Transverse colon (tissue), 3 donors: ENCODE results near the gene SPEN.

Experiments
- EP300 ChIP-seq: sonication (generic); formaldehyde crosslinking; IDR thresholded peaks from one replicate; pipeline ENCODE4 v1.6.1; 2017; ENCODE audit warnings: antibody characterized with exemption, low read depth
- POLR2A ChIP-seq: fragments of 450-650 bp; IDR thresholded peaks from one replicate; pipeline ENCODE4 v1.6.1; 2016; ENCODE audit warnings: antibody characterized with exemption, mild to moderate bottlenecking, moderate library complexity
- TF ChIP-seq, protein P1 (sequence below), 5 experiments: fragments of 200-600 bp in 3 of 5; fragments of 450-650 bp in 2 of 5; sonication (generic) in 3 of 5; IDR thresholded peaks; 1 replicate in 2 of 5; 2 replicates in 3 of 5; pipeline ENCODE4 v1.5.1; 2016 to 2017; ENCODE audit warnings: antibody characterized with exemption in 5 of 5, inconsistent platforms in 3 of 5, mild to moderate bottlenecking in 2 of 5, moderate library complexity in 1 of 5

DNA sequence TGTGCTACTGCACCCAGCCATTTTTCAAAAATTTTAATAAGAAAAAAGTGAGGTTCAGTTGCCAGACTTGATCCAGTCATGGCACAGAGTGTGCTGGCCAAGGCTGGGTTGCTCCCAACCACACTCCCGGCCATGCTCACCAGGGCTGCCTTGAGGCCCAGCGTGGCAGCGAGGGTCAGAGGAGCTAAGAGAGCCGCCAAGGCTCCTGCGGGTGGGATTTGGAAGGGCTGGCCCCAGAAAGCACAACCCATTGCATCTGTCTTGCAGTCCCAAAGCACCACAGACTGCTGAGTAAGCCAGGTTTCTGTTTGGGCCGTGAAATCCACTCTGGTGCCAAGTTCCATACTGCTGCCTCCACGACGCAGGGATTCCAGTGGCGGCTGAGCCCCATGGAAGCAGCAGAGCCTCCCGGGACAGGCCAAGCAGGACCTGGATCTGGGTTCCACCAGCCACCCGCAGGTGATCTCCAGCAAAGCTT is 105.8 kb downstream of the SPEN start:
- TF ChIP-seq, protein P1, sequence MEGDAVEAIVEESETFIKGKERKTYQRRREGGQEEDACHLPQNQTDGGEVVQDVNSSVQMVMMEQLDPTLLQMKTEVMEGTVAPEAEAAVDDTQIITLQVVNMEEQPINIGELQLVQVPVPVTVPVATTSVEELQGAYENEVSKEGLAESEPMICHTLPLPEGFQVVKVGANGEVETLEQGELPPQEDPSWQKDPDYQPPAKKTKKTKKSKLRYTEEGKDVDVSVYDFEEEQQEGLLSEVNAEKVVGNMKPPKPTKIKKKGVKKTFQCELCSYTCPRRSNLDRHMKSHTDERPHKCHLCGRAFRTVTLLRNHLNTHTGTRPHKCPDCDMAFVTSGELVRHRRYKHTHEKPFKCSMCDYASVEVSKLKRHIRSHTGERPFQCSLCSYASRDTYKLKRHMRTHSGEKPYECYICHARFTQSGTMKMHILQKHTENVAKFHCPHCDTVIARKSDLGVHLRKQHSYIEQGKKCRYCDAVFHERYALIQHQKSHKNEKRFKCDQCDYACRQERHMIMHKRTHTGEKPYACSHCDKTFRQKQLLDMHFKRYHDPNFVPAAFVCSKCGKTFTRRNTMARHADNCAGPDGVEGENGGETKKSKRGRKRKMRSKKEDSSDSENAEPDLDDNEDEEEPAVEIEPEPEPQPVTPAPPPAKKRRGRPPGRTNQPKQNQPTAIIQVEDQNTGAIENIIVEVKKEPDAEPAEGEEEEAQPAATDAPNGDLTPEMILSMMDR (IDR thresholded peaks at IDR 0.05): no peak
- TF ChIP-seq POLR2A (no peak), EP300 (no peak)
